GM18858 (cell line): ENCODE results near the gene TOR4A.

Experiments used
- ATAC-seq: cut with Tn5 transposase; IDR thresholded peaks from one replicate; pipeline ENCODE4 v1.9.1; 2021; ENCODE audit not compliant: unreplicated experiment

TOR4A gene

GRCh38 chr9:137331929-137332328, 54.4 kb downstream of the TOR4A start:
- no peak for ATAC-seq
